Thyroid gland (tissue), 4 donors: ENCODE data around the gene TMEM117. TPM values are rescaled to one million over a fixed set of nuclear protein-coding genes. Genes with fewer than 3 reads are reported as not detected.

Source experiments
- DNase-seq, 2 donors: peaks; one replicate each; pipeline ENCODE4 v3.0.0-alpha.2; 2019
- H3K27ac ChIP-seq, 3 donors: fragments of 200-600 bp; sonication (generic); 1 replicate in 2 of 3; 2 replicates in 1 of 3; pipeline ENCODE4 v1.5.1; 2016 to 2019; ENCODE audit warnings: mild to moderate bottlenecking in 1 of 3, moderate library complexity in 1 of 3
- H3K27me3 ChIP-seq: fragments of 200-600 bp; sonication (generic); one replicate; pipeline ENCODE4 v1.5.1; 2019
- H3K36me3 ChIP-seq, 2 donors: fragments of 200-600 bp; sonication (generic); one replicate each; pipeline ENCODE4 v1.5.1; 2016 to 2019
- H3K4me1 ChIP-seq, 2 donors: fragments of 200-600 bp; sonication (generic); one replicate each; pipeline ENCODE4 v1.5.1; 2017 to 2019
- H3K4me3 ChIP-seq, 3 donors: fragments of 200-600 bp; sonication (generic); replicated peaks in 1 of 3; 1 replicate in 2 of 3; 2 replicates in 1 of 3; pipeline ENCODE4 v1.5.1; 2016; ENCODE audit warnings: mild to moderate bottlenecking in 1 of 3
- H3K9me3 ChIP-seq: fragments of 200-600 bp; sonication (generic); one replicate; pipeline ENCODE4 v1.5.1; 2017
- POLR2A ChIP-seq, 2 donors: fragments of 450-650 bp; IDR thresholded peaks; one replicate each; pipeline ENCODE4 v1.6.1; 2017; ENCODE audit warnings: antibody characterized with exemption in 2 of 2, mild to moderate bottlenecking in 2 of 2, moderate library complexity in 1 of 2
- WGBS, 2 donors: methylation state at CpG; one replicate each; pipeline ENCODE4 v1.1.5; 2017; 5-methylcytosine and 5-hydroxymethylcytosine counted together
- intact Hi-C: fragments of 100-400 bp; cut with DNase I; formaldehyde crosslinking; loops from one replicate; pipeline ENCODE4 v1.15.1; 2023
- total RNA-seq, 4 donors: library from RNA; depleted of rRNA; stranded (reverse); fragments of >200 nt; gene quantifications; one replicate each; pipeline ENCODE4 v1.2.3, GENCODE V29; 2016
- TF ChIP-seq, protein P1 (sequence below), 6 experiments: fragments of 200-600 bp in 3 of 6; fragments of 450-650 bp in 3 of 6; sonication (generic) in 3 of 6; IDR thresholded peaks; one replicate each; pipeline ENCODE4 v1.5.1; 2016 to 2019; ENCODE audit warnings: antibody characterized with exemption in 6 of 6, mild to moderate bottlenecking in 2 of 6, inconsistent platforms in 1 of 6, moderate library complexity in 1 of 6

The TMEM117 gene
- total RNA-seq, 4 donors from 2014 or later, result 18.9 to 32.4 (median 24.7) TPM

- no peak for TF ChIP-seq POLR2A (IDR thresholded peaks at IDR 0.05)
- TF ChIP-seq, protein P1, sequence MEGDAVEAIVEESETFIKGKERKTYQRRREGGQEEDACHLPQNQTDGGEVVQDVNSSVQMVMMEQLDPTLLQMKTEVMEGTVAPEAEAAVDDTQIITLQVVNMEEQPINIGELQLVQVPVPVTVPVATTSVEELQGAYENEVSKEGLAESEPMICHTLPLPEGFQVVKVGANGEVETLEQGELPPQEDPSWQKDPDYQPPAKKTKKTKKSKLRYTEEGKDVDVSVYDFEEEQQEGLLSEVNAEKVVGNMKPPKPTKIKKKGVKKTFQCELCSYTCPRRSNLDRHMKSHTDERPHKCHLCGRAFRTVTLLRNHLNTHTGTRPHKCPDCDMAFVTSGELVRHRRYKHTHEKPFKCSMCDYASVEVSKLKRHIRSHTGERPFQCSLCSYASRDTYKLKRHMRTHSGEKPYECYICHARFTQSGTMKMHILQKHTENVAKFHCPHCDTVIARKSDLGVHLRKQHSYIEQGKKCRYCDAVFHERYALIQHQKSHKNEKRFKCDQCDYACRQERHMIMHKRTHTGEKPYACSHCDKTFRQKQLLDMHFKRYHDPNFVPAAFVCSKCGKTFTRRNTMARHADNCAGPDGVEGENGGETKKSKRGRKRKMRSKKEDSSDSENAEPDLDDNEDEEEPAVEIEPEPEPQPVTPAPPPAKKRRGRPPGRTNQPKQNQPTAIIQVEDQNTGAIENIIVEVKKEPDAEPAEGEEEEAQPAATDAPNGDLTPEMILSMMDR (IDR thresholded peaks at IDR 0.05), result no peak
- Histone ChIP-seq H3K36me3 (no peaks in the 10 kb centered on the region), H3K4me1 (no peaks in the 10 kb centered on the region), H3K27me3 (no peaks in the 10 kb centered on the region), H3K27ac (no peak overlapping the region), H3K9me3 (no peaks in the 10 kb centered on the region), H3K4me3 (no peak overlapping the region)
- intact Hi-C loops, result no loop called here
- no peak for DNase-seq
These were observed 167.8 kb downstream of the TMEM117 start for GRCh38 chr12:44003721-44004120.

DNA sequence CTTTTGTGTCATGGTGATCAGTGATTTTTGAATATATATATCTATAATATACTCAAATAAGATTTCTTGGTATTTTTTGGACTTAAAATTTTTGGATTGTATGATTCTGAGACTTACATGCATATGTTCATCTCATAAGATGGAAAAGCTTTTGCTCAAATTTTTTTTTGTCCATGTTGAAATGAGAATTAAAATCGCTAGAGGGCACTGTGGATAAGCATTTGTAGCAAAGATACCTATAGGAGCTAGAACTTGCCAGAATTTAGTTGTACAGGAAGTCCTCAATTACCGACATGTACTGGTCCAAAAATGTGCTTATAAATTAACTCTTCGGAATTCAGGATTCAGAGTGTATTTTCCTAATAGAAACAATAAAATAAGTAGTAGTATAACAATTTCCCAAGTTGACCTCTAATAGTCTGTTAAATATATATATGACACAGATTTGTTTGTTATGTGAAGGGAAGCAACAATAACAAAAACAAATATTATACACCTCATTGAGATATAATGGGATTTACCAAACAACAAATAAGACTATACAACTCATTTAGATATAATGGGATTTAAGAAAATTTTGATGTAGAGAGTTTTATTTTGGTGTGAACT, 179.6 kb downstream of the TMEM117 start:
- no peaks in the 10 kb centered on the region for H3K4me1 ChIP-seq
- no peaks in the 10 kb centered on the region for H3K36me3 ChIP-seq
- no peaks in the 10 kb centered on the region for H3K9me3 ChIP-seq
- DNase-seq, result no peak
- no peak overlapping the region for H3K4me3 ChIP-seq
- TF ChIP-seq, protein P1 (IDR thresholded peaks at IDR 0.05), result peak in 4 of 6 experiments; percentile 26 to 66 (median 58)
- TF ChIP-seq POLR2A (IDR thresholded peaks at IDR 0.05), result no peak
- no peaks in the 10 kb centered on the region for H3K27me3 ChIP-seq
- WGBS, 2 donors, result 0 to 2% methylated on average over 3 of the region's 3 CpGs
- H3K27ac ChIP-seq, result no peak overlapping the region
- intact Hi-C loops, result loop anchor here (10.0 kb wide), 1 partner anchor 909 kb away; no protein-coding TSS in a partner anchor

DNA sequence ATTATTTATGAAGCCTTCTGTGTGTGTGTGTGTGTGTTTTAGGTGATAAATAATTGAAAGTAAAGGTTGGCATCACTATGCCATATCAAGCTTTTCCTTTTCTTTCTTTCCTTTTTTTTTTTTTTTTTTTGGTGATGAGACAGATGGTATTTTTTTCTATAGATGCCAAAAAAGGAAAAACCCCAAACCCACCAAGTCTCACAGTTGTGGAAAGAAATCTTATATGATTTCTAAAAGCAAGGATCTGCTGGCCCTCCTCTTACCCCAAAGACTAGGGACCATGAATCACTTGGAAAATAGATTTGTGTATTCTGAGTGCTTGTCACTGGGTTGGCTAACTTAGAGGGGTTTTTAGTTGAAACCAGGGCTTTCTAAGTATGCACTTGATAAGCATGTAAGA, 181.3 kb downstream of the TMEM117 start:
- Histone ChIP-seq H3K9me3 (no peaks in the 10 kb centered on the region), H3K4me1 (no peaks in the 10 kb centered on the region), H3K27ac (no peak overlapping the region), H3K36me3 (no peaks in the 10 kb centered on the region), H3K27me3 (no peaks in the 10 kb centered on the region), H3K4me3 (no peak overlapping the region)
- TF ChIP-seq, protein P1 (IDR thresholded peaks at IDR 0.05), result no peak
- TF ChIP-seq POLR2A (IDR thresholded peaks at IDR 0.05), result no peak
- DNase-seq, result no peak
- intact Hi-C loops, result loop anchor here (10.0 kb wide), 1 partner anchor 908 kb away; no protein-coding TSS in a partner anchor

DNA sequence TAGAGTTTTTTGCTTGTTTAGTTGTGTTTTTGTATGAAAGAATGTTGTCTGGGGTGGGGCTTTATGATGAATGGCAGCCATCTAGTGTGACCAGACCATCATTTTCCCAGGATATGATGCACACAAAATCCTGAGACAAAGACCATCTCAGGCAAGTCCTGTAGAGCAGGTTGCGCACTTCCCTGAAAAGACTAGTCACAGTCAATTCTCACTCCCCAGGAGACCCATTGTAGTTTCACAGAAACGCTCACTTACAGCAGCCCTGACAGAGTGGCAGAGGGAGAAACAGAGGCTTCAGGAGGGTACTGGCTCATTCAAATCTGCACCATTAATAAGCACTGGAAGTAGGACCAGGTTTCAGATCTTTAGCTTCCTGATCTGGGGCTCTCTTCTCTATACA, 183.2 kb downstream of the TMEM117 start:
- no peak for DNase-seq
- H3K9me3 ChIP-seq, result no peaks in the 10 kb centered on the region
- H3K4me1 ChIP-seq, result no peaks in the 10 kb centered on the region
- H3K36me3 ChIP-seq, result no peaks in the 10 kb centered on the region
- no peaks in the 10 kb centered on the region for H3K27me3 ChIP-seq
- intact Hi-C loops, result loop anchor here (10.0 kb wide), 1 partner anchor 906 kb away; no protein-coding TSS in a partner anchor
- no peak overlapping the region for H3K4me3 ChIP-seq
- H3K27ac ChIP-seq, result no peak overlapping the region
- WGBS, 2 donors, result 61 to 83% methylated on average over 2 of the region's 2 CpGs
- TF ChIP-seq, protein P1 (IDR thresholded peaks at IDR 0.05), result no peak
- TF ChIP-seq POLR2A (IDR thresholded peaks at IDR 0.05), result no peak

GRCh38 chr12:44020555-44020954, 184.7 kb downstream of the TMEM117 start:
- TF ChIP-seq, protein P1 (IDR thresholded peaks at IDR 0.05), result no peak
- TF ChIP-seq POLR2A (IDR thresholded peaks at IDR 0.05), result no peak
- H3K4me3 ChIP-seq, result no peak overlapping the region
- 90 to 91% methylated on average over 1 of the region's 1 CpG for WGBS, 2 donors
- H3K36me3 ChIP-seq, result no peaks in the 10 kb centered on the region
- no peaks in the 10 kb centered on the region for H3K27me3 ChIP-seq
- intact Hi-C loops, result no loop called here
- H3K27ac ChIP-seq, result no peak overlapping the region
- H3K4me1 ChIP-seq, result no peaks in the 10 kb centered on the region
- no peaks in the 10 kb centered on the region for H3K9me3 ChIP-seq
- DNase-seq, result no peak
